ENCODE data around the gene HIGD1B.

HIGD1B gene

GRCh38 chr17:44878627-44879221 is 31.0 kb downstream of the HIGD1B start:
- no peak for DNase-seq (ENCODE audit: low spot score)

- no peak for DNase-seq (ENCODE audit: low spot score)
Observed at GRCh38 chr17:44879376-44879775, 31.7 kb downstream of the HIGD1B start.

- DNase-seq (ENCODE audit: low spot score), result no peak
Observed at GRCh38 chr17:44880062-44880461, 32.4 kb downstream of the HIGD1B start.

GRCh38 chr17:44881145-44881544 is 33.5 kb downstream of the HIGD1B start:
- DNase-seq (ENCODE audit: low spot score), result no peak

- no peak for DNase-seq (ENCODE audit: low spot score)
Observed at GRCh38 chr17:44884941-44885340, 37.3 kb downstream of the HIGD1B start.

GRCh38 chr17:44887016-44887415 is 39.3 kb downstream of the HIGD1B start:
- DNase-seq (ENCODE audit: low spot score), result no peak

GRCh38 chr17:44887971-44888954 is 40.6 kb downstream of the HIGD1B start:
- no peak for DNase-seq (ENCODE audit: low spot score)

- no peak for DNase-seq (ENCODE audit: low spot score)
Observed at GRCh38 chr17:44889003-44889402, 41.3 kb downstream of the HIGD1B start.

GRCh38 chr17:44892250-44892649 is 44.6 kb downstream of the HIGD1B start:
- no peak for DNase-seq (ENCODE audit: low spot score)

- no peak for DNase-seq (ENCODE audit: low spot score)
Observed at GRCh38 chr17:44894642-44895041, 47.0 kb downstream of the HIGD1B start.

GRCh38 chr17:44898768-44899073 is 51.0 kb downstream of the HIGD1B start:
- DNase-seq (ENCODE audit: low spot score), result no peak

GRCh38 chr17:44899074-44899782 is 51.5 kb downstream of the HIGD1B start, which contains the start of gene EFTUD2:
EFTUD2 (minus strand) TSS chr17:44899445; CDS start chr17:44894521, 4,924 bp downstream.
- peak; percentile 92 for DNase-seq (ENCODE audit: low spot score)
